ENCODE measurements around the gene ARFIP1.

GRCh38 chr4:152937336-152938236 is 157.8 kb downstream of the ARFIP1 start:
- TF ChIP-seq, protein P1, sequence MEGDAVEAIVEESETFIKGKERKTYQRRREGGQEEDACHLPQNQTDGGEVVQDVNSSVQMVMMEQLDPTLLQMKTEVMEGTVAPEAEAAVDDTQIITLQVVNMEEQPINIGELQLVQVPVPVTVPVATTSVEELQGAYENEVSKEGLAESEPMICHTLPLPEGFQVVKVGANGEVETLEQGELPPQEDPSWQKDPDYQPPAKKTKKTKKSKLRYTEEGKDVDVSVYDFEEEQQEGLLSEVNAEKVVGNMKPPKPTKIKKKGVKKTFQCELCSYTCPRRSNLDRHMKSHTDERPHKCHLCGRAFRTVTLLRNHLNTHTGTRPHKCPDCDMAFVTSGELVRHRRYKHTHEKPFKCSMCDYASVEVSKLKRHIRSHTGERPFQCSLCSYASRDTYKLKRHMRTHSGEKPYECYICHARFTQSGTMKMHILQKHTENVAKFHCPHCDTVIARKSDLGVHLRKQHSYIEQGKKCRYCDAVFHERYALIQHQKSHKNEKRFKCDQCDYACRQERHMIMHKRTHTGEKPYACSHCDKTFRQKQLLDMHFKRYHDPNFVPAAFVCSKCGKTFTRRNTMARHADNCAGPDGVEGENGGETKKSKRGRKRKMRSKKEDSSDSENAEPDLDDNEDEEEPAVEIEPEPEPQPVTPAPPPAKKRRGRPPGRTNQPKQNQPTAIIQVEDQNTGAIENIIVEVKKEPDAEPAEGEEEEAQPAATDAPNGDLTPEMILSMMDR (IDR thresholded peaks at IDR 0.05; ENCODE audit: insufficient read depth, low read length, poor library complexity, severe bottlenecking), result no peak
- TF ChIP-seq EZH2phosphoT487 (conservative IDR thresholded peaks at IDR 0.05; ENCODE audit: low read length), result peak; percentile 85; the same call in 1 of the 2 replicates

All from SU-DHL-6 (cell line).